GM19193 (cell line): ENCODE measurements around the gene SLC12A8.
A peak's percentile ranks its signal among the peaks of the same experiment; 100 is the strongest.

Experiments used
- POLR2A ChIP-seq: IDR thresholded peaks from 4 replicates; pipeline ENCODE4 v1.6.1; 2011; ENCODE audit not compliant: insufficient read depth, insufficient read length; ENCODE audit errors: extremely low read depth

Gene SLC12A8

DNA sequence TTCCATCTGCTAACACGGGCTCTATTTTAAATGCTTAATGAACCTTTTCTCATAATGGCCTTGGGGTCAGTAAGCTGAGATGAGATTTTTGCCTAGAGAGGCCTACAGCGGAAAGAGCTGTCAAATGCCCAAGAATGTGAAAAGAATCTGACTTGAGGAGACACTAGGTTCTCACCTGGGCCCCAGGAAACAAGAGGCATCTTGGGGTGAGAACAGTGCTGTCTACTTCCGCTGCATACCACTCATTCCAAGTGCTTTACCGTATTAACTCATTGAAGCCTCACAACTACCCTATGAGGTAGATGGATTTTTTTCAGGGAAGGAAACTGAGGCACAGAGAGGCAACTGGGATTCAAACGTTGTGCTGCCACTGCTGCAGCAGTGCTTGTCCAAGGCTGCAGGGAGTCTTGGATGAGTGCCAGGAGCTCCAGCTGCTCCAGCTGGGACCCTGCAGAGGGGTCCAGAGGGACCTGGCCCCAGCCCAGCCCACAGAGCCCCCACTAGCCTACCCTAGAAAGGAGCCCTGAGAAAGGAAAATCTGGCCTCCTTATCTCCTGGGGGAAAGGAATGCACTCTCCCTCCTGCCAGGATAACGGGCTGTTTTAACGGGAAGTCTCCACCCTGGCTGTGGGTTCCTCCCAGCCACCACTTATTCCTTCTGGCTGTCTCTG is 68.4 kb downstream of the SLC12A8 start:
- TF ChIP-seq POLR2A = no peak

DNA sequence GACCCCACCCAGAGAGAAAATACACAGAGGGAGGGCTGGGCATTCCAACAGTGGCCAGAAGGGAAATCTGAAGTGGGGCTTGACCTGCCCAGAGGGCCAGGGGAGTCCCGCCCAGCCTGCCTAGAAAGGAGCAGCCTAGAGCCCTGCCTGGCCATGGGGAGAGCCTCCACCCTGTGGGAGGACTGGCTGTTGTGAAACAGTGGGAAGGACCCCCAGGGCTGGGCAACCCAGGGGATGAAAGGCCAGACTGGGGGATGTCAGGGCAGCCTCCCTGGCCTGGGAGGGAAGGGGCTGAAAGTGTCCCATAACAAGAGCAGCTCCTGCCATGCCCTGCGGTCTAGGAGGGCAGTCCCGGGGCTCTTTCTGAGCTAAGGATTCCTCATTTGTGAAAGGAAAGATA is 69.0 kb downstream of the SLC12A8 start:
- no peak for TF ChIP-seq POLR2A

DNA sequence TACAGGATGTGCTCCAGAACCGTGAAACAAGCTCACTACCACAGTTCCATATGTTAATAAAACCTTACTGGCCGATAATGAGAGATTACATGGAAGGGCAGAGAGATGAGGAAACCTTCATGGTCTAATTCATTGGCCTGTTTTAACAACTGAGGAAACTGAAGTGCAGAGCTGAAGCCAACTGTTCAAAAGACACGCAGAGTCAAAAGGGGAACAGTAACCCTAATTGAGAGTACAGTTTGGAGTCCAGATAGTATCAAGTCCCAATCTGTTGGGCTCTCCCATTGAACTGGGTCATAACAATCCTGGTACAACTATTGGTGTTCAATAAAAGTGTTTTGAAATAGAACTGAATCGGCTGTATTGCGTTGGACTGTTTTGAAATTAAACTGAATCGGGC is 69.6 kb downstream of the SLC12A8 start:
- no peak for TF ChIP-seq POLR2A

DNA sequence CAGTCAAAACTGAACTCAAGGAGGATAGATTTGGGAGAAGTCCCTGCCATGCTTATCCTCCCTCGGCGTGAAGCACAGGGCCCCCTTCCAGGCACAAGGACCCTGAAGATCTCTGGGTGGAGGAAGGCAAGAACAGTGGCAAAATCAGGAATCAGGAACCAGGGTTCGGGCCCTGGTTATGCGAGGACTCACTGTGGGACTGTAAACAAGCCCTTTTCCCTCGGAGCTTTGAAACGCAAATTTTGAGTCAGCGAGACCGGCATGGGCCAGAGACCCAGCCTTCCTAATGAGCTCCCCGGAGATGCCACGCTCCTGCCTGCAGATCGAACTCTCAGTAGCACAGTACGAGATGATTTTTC is 70.1 kb downstream of the SLC12A8 start:
- TF ChIP-seq POLR2A = no peak

DNA sequence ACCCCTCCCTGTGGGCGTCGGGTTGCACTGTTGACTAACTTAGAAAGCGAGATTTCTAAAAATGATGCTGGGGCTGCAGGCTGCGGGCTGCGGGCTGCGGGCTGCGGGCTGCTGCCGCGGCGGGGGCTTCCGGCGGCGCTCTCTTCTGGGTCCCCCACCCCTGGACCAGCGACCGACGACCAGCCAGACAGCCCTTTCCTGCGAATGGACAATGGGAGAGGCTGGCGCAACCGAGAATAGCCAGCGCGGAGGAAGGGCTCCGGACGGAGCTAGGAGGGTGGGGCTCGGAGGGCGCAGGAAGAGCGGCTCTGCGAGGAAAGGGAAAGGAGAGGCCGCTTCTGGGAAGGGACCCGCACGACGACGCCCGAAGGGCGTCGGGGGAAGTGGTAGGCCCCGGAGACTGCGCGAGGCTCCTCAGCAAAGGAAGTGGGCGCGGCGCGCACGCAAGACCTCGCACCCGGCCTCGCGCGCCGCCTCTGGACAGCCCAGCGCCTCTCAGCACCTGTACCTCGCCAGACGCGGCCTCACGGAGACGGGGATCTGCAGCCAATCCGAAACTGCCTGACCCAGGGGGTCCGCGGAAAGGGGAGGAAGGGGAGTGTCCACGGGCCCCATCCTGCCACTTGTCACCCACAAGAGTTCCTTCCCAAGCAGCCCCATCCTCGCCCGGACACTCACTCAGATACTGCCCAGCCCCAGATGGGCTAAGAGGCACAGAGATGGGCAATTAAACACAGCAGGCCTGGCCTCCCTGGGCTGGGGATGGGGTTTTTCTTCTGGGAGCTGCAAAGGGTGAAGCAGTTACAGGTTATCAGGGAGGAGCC is 70.7 kb downstream of the SLC12A8 start:
- TF ChIP-seq POLR2A = peak; percentile 12

DNA sequence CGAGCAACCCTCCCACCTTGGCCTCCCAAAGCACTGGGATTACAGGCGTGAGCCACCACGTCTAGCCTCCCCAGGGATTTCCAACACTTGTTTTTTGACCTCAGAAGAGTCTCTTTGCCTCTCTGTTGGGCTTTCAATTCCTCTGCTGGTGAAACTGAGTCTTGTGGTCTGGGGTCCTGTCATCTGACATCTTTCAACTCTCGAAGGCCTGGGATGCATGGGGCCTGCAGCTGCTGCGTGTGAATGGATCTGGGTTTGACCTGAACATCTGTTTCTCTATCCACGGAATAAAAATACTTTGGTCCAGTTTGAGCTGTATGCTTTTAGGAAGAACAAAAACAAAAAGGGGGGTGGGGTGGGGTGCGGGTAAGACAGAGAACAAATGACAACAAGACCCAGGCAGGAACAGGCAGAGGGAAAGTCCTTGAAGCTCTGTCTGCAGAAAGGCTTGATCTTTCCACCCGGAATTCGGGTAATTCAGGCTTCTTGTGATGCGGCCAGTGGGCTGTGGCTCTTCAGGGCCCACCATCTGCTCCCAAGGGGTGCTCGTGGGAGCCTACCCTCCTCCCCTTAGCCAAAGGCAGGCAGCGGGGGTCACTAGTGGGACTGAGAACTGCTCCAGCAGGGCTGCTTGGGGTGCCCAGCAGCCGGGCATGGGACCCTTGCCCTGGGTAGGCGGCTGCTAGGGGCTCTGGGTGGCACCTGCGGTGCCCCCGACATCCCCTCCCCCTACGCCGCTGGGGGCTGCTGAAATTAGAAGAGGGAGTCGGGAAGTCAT is 71.5 kb downstream of the SLC12A8 start:
- TF ChIP-seq POLR2A = no peak

DNA sequence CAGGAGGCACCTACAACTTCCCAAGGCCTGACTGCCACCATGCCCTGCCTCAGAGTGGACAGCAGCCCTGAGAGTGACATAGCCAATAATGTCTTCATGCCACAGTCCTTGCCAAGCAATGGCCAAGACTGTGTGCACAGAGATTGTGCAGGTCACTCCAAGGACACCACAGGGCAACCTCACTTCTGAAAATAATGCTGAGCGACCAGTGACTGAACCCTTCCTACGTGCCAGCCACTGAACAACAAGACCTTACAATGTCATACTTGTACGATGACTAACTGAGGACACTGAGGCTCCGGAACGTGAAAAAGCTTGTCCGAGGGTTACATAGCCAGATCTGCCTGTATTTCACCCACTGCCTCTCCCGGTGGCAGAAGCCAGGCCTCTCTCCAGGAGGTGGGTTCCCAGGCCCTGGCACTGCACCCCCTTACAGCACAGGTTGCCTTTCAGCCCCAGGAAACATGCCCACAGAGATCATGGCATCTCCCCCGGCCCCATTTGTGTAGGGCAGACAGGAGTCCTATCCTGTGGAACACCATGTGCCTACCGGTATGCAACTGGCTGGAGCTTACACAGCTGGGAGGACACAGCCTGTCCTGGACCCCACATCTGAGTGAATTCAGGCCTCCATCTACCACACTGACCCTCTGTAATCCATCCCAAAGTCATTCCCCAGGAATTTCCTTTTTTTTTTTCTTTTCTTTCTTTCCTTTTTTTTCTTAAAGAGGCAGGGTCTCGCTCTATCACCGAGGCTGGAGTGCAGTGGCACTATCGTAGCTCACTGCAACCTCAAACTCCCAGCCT is 72.3 kb downstream of the SLC12A8 start:
- no peak for TF ChIP-seq POLR2A

DNA sequence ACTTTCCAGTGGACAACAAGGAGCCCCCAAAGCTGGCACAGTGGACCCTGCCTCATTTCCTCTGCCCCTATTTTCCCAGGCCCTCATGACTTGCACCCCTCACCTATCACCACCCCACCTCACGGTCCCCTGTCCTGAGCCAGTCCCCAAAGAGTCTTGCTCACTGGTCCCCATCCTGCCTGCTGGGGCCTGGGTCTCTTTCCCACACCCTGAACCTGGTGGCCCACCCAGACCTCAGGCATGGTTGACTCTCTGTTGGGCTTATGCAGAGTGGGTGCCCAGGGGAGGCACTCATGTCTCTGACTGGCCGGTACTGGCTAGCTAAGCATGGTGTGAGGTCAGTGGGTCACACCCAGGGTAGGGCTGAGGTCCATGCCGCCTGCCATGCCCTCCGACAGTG is 73.2 kb downstream of the SLC12A8 start:
- TF ChIP-seq POLR2A = no peak

DNA sequence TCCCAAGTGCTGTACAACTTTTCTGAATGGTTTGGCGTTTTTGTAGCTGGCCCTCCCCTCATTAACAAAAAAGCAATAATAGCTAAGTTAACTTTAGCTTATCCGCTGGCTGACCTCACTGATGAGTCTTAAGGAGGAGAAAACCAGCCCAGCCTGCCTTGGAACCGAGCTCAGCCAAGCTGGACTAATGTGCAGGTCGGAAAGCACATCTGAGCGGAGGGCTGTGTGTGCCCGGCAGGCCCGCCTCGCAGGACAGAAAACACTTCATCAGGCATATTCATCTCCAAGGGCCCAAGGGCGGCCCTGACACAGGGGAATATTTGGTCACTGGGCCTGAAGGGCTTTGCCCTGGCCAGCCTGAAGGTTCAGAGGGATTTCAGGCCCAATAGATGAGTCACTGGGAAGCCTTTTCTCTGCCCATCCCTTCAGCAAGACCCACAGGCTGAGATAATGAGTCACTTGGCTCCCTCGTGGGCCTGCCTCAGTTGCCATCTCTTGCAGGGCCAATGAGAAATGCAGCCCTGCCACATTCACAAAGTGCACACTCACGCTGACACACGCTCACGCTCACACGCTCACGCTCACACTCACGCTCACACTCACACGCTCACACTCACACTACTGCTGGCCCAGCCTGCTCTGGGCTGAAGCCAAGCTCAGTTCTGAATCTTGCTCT is 75.1 kb downstream of the SLC12A8 start:
- no peak for TF ChIP-seq POLR2A

DNA sequence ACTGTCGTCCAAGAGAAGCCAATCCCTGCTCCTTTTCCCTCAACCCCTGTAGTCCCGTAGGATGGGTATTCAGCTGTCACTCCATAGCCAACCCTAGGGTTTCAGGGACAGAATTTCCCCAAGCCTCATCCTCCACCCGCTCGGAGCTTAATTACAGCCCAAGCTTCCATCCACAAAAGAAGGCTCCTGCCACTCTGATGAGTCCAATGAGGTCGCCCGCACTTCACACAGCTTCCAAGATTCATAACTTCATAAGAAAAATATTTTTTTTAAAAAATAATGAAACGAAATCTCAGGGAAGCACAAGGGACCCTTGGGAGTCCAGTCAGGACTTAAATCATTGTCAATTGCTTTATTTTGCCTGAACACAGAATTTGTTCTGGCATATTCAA is 75.6 kb downstream of the SLC12A8 start:
- no peak for TF ChIP-seq POLR2A

DNA sequence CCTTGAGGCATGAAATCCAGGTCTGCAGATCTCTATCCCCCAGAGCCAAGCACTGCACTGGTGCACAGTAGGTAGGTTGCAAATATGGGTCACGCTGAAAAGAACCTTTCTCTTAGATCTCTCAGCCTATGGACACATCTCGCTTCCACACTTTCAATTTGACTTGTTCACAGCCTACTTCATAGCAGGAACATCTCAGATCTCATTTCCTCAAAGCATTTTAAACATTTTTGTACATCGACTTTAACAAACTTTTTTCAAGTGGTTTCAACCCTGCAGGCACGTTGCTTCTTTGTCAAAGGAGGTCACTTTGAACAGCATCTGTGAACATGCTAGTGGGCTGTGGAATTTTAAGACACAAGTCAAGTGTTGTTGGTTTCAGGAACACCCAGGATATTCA is 76.0 kb downstream of the SLC12A8 start:
- TF ChIP-seq POLR2A = no peak

DNA sequence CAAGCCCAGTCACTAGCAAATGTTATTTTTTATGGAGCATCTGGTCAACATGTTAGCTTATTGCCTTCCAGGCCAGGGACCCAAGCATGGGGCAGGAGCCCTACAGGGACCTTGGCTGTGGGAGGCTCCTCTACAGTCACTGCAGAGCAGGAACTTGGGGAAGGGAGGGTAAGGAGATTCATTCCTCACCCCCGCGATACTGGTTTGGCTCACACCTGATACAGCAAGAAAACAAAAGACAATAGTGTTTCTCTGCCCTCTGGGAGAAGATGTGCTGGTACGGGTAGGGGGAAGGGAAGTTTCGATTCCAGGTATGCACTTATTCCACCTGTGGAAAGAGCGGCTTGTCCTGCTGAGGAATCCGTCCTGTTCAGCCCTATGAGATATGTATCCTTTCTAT is 77.6 kb downstream of the SLC12A8 start:
- no peak for TF ChIP-seq POLR2A

DNA sequence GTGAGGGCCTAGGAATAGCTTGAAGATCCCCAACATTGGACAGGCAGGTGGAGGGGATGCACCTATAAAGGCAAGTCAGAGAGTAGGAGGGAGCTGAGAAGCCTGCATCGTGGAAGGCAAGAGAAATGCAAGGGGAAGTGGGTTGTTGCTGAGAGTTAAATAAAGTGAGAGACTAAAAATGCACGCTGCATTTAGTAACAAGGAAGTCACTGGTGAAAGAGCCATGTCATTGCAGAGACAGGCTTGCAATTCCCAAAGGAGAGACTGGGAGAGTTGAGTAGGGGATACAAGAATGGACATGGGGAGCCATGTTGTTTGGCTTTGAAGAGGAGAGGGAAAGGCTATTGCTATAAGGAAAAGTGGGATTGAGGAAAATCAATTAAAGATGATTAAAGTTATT is 79.7 kb downstream of the SLC12A8 start:
- TF ChIP-seq POLR2A = no peak

DNA sequence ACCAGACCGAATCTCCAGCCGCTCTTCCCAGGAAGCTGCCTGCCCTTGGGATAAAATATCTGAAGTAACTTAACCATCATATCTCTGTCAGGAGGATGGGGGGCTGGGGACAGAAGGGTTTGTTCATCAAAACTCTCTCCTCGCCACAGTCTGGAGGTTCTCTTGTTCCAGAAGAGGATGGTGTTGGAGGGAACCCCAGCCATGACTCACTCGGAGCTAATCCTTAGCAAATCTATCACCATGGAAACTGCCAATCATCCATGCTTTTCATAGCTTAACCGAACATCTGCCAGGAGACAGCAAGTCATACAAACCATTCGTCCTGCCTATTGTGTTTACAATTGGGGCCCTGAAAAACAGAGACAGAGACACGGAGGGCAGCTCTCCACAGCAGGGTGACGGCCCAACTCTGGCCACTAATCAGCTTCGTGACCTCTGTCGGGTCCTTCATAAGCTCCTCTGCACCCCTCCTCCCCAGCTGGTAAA is 83.0 kb downstream of the SLC12A8 start:
- TF ChIP-seq POLR2A = no peak

DNA sequence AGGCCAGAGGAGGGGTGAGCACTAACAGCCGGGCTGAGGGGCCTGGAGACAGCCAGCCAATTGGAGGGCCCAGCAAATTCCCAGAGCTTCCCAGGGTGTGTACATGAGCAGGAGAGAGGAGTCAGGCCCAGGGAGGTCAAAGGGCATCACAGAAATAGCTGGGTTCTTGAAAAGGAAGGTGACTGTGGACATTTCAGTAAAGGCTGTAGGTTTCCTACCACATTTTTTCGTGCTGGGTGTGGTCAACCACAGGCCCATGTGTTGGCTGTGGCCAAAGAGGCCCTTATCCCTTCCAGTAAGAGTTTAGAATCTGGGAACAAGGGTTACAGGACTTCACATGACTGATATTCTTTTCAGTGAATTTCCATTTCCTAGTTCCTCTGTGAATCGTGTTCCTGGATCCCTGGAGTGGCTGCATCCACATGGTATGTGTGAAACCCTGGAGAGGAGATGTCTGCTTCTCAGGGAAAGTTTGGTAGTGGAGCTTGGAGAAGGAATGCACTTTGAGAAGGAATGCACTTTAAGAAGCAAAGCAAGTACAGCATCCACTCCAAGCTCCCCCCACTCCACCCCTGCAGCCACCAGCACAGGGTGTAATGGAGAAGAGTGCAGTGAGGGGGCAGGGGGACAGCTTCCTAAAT is 83.6 kb downstream of the SLC12A8 start:
- TF ChIP-seq POLR2A = no peak

DNA sequence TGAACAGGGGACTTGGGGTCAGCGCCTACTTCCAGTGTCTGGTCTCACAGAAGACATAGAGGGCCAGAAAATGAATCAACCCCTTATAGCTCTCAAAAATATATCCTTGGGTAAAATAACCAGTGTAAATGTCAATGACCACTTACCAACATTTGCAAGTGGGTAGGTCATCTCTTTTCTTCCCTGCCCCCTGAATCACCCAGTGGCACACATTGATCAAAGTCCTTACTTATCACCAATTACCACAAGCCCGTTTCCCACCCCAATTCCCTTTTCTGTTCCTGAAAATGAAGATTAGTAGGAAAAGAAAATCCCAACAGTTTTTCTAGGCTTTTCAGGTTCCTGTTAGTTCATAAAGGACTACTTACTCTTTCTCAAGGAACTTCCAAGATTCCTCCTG is 86.2 kb downstream of the SLC12A8 start:
- TF ChIP-seq POLR2A = no peak
